Measurements from ENCODE around the gene CLSTN2.
A peak's percentile ranks its signal among the peaks of the same experiment; 100 is the strongest.

Gene CLSTN2

DNA sequence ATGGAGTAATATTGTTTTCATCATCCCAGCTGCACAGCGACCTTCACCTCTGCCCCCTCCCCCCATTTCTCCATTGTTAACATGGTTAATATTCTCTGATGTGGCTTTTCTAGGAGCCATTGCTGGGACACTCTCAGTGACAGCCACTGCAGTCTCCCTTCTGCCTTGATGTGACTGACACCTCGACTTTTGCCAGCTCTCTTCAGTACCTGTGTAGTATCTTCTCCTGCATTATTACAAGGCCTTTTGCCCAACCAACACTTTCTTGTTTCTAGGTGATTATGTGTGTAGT is 179.8 kb downstream of the CLSTN2 start:
- Mint-ChIP-seq H3K36me3 (ENCODE audit: low read depth) (no peaks in the 10 kb centered on the region), H3K27ac (no peak overlapping the region), H3K4me1 (peaks cover 22% of the 10 kb centered on the region), H3K4me3 (no peak overlapping the region), H3K27me3 (ENCODE audit: low read depth, poor library complexity) (peaks cover 6% of the 10 kb centered on the region), H3K9me3 (no peaks in the 10 kb centered on the region)
- DNase-seq, result no peak
- TF ChIP-seq, protein P1, sequence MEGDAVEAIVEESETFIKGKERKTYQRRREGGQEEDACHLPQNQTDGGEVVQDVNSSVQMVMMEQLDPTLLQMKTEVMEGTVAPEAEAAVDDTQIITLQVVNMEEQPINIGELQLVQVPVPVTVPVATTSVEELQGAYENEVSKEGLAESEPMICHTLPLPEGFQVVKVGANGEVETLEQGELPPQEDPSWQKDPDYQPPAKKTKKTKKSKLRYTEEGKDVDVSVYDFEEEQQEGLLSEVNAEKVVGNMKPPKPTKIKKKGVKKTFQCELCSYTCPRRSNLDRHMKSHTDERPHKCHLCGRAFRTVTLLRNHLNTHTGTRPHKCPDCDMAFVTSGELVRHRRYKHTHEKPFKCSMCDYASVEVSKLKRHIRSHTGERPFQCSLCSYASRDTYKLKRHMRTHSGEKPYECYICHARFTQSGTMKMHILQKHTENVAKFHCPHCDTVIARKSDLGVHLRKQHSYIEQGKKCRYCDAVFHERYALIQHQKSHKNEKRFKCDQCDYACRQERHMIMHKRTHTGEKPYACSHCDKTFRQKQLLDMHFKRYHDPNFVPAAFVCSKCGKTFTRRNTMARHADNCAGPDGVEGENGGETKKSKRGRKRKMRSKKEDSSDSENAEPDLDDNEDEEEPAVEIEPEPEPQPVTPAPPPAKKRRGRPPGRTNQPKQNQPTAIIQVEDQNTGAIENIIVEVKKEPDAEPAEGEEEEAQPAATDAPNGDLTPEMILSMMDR (IDR thresholded peaks at IDR 0.05), result no peak

DNA sequence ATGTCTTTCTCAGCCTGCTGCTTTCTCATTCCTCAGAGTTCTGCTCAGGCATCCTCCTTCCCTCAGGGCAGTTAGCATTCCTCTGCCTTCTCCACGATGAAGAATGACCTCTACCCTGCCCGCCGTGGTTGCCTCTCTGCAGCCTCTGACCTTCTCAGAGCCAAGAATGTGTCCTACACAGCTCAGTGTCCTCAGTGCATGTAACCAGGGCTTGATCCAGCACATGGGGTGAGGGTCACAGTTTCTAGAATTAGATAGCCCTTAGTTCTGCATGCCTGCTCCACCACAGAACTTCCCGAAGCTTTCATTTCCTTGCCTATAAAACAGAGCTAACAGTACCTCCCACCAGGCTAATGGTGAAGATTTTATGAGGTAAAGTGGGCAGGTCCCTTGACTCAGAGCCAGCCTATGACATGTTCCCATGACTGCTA is 182.1 kb downstream of the CLSTN2 start:
- TF ChIP-seq, protein P1 (IDR thresholded peaks at IDR 0.05), result no peak
- Mint-ChIP-seq H3K9me3 (no peaks in the 10 kb centered on the region), H3K4me1 (peaks cover 22% of the 10 kb centered on the region), H3K27ac (peak overlapping the region; percentile 95), H3K4me3 (no peak overlapping the region), H3K27me3 (ENCODE audit: low read depth, poor library complexity) (peaks cover 11% of the 10 kb centered on the region), H3K36me3 (ENCODE audit: low read depth) (no peaks in the 10 kb centered on the region)
- DNase-seq, result peak; percentile 34

DNA sequence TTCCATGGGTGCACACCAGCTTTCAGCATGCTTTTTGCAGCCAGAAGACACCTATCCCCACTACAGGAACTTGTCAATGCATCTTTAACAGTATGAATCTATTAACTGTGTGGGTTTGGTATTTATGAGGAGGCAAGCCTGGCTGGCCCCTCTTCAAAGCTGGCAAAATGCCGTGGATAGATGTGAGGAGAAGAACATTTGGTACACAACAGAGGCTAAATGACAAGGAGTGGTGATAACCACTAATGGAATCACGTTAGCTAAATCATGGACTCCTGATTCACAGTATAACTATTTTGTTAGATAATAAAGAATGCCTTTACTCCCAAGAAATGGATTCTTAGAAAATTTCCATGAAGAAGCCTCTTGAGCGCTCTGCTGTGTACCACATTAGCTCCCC is 187.2 kb downstream of the CLSTN2 start:
- no peak overlapping the region for H3K27ac Mint-ChIP-seq
- peaks cover 9% of the 10 kb centered on the region for H3K27me3 Mint-ChIP-seq (ENCODE audit: low read depth, poor library complexity)
- peaks cover 3% of the 10 kb centered on the region for H3K4me1 Mint-ChIP-seq
- H3K4me3 Mint-ChIP-seq, result no peak overlapping the region
- no peaks in the 10 kb centered on the region for H3K36me3 Mint-ChIP-seq (ENCODE audit: low read depth)
- TF ChIP-seq, protein P1 (IDR thresholded peaks at IDR 0.05), result no peak
- H3K9me3 Mint-ChIP-seq, result no peaks in the 10 kb centered on the region
- DNase-seq, result no peak

DNA sequence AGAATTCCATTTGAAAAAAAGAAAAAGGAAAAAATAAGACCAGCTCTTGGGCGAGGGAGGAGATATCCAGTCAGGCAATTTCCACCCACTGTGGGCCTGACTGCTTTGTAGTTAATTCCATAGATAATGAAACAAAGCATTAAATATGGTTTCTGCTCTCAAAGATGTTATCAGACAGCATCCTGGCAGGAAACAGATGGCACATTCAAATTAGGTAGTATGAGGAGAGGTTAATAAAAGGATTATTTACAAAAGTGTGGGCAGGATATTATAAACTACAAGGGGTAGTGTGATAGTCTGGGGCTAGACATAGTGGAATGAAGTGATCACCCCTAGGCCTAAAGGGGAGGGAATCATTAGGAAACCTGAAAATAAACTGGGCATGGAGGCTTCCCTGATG is 193.2 kb downstream of the CLSTN2 start:
- DNase-seq, result no peak
- TF ChIP-seq, protein P1 (IDR thresholded peaks at IDR 0.05), result no peak
- Mint-ChIP-seq H3K4me1 (no peaks in the 10 kb centered on the region), H3K36me3 (ENCODE audit: low read depth) (no peaks in the 10 kb centered on the region), H3K27me3 (ENCODE audit: low read depth, poor library complexity) (peaks cover 4% of the 10 kb centered on the region), H3K27ac (no peak overlapping the region), H3K9me3 (no peaks in the 10 kb centered on the region), H3K4me3 (no peak overlapping the region)

DNA sequence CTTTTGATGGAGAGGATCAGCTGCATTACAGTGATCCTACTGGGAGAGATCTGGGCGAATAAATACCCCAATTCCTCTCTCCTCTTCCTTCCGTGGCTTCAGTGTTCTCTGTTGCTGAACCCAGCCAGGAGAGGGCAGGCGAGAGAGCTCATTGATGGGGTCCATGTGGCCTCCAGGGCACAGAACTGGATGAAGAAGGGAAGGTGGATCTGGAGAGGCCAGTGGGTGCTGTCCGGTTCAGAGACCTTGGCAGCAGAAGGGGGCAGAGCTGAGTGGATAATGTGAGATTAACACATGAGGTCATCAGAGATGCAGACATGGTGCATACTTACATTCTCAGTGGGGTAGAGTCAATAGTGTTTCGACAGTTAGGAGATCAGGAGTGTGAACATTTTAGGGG is 193.6 kb downstream of the CLSTN2 start:
- no peaks in the 10 kb centered on the region for H3K4me1 Mint-ChIP-seq
- TF ChIP-seq, protein P1 (IDR thresholded peaks at IDR 0.05), result peak; percentile 44
- no peaks in the 10 kb centered on the region for H3K36me3 Mint-ChIP-seq (ENCODE audit: low read depth)
- H3K27ac Mint-ChIP-seq, result no peak overlapping the region
- DNase-seq, result peak; percentile 46
- peaks cover 4% of the 10 kb centered on the region for H3K27me3 Mint-ChIP-seq (ENCODE audit: low read depth, poor library complexity)
- no peaks in the 10 kb centered on the region for H3K9me3 Mint-ChIP-seq
- H3K4me3 Mint-ChIP-seq, result no peak overlapping the region

DNA sequence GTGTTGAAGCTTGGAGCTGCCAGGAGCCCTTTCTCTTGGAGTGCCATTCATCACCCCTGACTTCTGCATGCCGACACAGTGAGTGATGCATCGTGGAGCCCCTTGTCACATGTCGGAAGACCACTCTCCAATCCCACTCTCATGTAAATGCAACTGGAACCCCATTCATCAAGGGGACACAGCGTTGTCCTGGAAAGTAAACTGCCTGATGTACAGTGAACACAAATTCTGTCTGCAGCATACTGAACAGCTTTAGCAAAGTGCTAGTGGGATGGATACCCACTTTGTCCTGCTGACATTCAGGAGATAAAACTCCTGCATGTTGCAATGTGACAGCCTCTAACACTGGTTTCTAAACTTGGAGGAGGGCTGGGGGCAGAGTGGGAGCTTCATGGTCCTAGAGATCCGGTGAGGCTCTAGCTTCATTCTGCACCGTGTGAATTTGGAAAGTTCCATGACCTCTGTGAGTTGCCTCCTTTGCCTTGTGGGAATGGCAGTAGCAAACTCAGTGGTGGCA is 194.8 kb downstream of the CLSTN2 start:
- no peaks in the 10 kb centered on the region for H3K4me1 Mint-ChIP-seq

More for the DNA sequence above, 194.8 kb downstream of the CLSTN2 start:
- Mint-ChIP-seq H3K9me3 (no peaks in the 10 kb centered on the region), H3K27ac (no peak overlapping the region), H3K4me3 (no peak overlapping the region), H3K36me3 (ENCODE audit: low read depth) (no peaks in the 10 kb centered on the region), H3K27me3 (ENCODE audit: low read depth, poor library complexity) (peaks cover 4% of the 10 kb centered on the region)
- TF ChIP-seq, protein P1 (IDR thresholded peaks at IDR 0.05), result no peak
- no peak for DNase-seq

Data from nephron progenitor cell (in vitro differentiated cells).